Stimulated activated CD4-positive, alpha-beta T cell treated with anti-CD3 and anti-CD28 coated beads, Interleukin-12 subunit alpha, Interleukin-12 subunit beta, amount 100 ng/mL, for 48 hours (primary cell): ENCODE data around the gene TEX53.

ENCODE experiments used
- DNase-seq, 3 donors: peaks; one replicate each; pipeline ENCODE4 v3.0.0-alpha.2; 2020; ENCODE audit warnings: low read depth in 2 of 3, low spot score in 1 of 3

Gene TEX53

DNA sequence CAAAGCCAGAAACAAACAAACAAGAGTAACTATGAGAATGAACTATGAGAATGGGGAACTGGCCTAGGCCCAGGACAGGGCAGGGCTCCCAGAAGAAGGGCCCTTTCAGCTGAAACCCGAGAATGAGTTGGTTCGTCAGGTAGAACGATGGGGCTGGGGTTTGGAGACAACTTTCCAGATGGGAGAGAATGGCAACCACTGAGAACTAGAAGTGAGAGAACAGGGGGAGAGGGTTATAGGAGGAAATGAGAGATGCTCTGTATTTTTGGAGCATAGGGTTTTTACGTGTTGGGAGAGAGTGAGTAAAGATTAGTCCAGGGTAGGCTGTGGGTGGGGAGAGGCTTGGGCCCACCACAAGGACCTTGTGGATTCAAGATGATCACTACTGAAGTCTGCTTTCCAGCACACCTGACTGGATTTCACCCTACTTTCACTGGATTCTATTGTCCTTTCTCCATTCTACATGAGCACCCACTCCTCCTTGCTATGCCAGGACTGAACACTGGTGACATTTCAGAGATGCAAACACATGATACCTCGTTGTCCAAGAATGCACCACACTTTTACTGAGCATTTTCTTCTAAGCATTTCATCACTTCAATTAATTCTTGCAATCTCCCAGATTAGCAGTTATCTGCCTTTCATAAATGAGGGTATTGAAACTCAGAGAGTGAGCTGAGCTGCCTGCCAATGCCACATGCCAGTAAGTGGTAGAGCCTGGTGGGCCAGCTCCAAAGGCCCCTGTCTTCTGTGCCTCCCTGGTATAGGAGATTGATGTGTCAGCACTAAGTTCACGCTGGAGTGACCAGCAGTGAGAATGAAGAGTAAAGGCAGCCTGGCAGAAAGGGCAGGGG is 49.7 kb downstream of the TEX53 start:
- DNase-seq, result no peak

DNA sequence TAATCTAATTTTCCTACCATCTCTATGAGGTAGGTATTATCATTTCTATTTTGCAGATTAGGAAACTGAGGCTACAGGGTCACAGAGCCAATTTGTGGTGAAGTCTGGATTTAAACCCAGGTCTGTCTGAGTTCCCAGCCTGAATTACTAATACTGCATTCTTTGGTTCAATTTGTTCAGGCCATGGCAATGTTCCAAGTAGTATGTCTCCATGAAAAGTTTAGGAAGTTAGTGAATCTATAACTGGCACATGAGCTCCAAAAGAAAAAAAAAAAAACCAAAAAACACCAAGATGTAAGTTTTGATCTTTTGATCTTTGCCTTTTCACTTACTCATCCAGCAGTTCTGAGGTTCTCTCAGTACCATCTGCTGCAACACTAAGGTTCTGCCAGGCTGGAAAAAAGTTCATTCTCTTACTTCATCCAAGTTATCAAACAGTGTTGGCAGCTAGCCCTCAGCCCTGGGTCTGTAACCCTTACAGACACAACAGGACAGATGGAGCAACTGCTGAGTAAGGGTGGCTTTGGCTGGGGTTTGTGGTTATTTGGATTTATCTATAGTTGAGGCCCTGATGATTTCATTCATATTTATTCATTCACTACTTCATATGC is 50.9 kb downstream of the TEX53 start:
- no peak for DNase-seq
